ENCODE data around the gene LPP.
A peak's percentile ranks its signal among the peaks of the same experiment; 100 is the strongest.

LPP gene

GRCh38 chr3:188259191-188259590 lies 105.2 kb downstream of the LPP start:
- no peak for DNase-seq

- DNase-seq, result no peak
Measured at GRCh38 chr3:188259596-188259995, 105.6 kb downstream of the LPP start.

GRCh38 chr3:188261011-188261410 lies 107.1 kb downstream of the LPP start:
- no peak for DNase-seq

GRCh38 chr3:188262488-188262887 lies 108.5 kb downstream of the LPP start:
- no peak for DNase-seq

- DNase-seq, result peak; percentile 97
Measured at GRCh38 chr3:188262913-188263683, 109.1 kb downstream of the LPP start.

GRCh38 chr3:188264226-188265207 lies 110.6 kb downstream of the LPP start:
- peak; percentile 69 for DNase-seq

- DNase-seq, result peak; percentile 84
Measured at GRCh38 chr3:188266562-188267274, 112.8 kb downstream of the LPP start.

- no peak for DNase-seq
Measured at GRCh38 chr3:188267790-188268335, 113.9 kb downstream of the LPP start.

GRCh38 chr3:188268336-188268735 lies 114.4 kb downstream of the LPP start:
- DNase-seq, result no peak

GRCh38 chr3:188269040-188269439 lies 115.1 kb downstream of the LPP start:
- no peak for DNase-seq

- peak; percentile 98 for DNase-seq
Measured at GRCh38 chr3:188270423-188270972, 116.5 kb downstream of the LPP start.

GRCh38 chr3:188271226-188271914 lies 117.4 kb downstream of the LPP start:
- peak; percentile 33 for DNase-seq

GRCh38 chr3:188272481-188273372 lies 118.8 kb downstream of the LPP start:
- peak; percentile 99 for DNase-seq

GRCh38 chr3:188274249-188274915 lies 120.4 kb downstream of the LPP start:
- DNase-seq, result peak; percentile 71

- DNase-seq, result no peak
Measured at GRCh38 chr3:188276375-188276774, 122.4 kb downstream of the LPP start.

GRCh38 chr3:188278717-188279324 lies 124.9 kb downstream of the LPP start:
- no peak for DNase-seq

GRCh38 chr3:188279502-188280335 lies 125.8 kb downstream of the LPP start:
- DNase-seq, result no peak

GRCh38 chr3:188280627-188281026 lies 126.7 kb downstream of the LPP start:
- DNase-seq, result peak; percentile 59

GRCh38 chr3:188282871-188283270 lies 128.9 kb downstream of the LPP start:
- no peak for DNase-seq

All from HCEC 1CT (cell line).